ENCODE results near the gene LCOR.

GRCh38 chr10:96834120-96834519 is 2.0 kb downstream of the LCOR start:
- TF ChIP-seq CTCF (IDR thresholded peaks at IDR 0.05) (no peak), POLR2A (IDR thresholded peaks at IDR 0.05) (no peak)

All from Peyer's patch (tissue), 4 donors.